WTC11 (cell line): ENCODE measurements around the gene PNRC1. TPM values are rescaled to one million over a fixed set of nuclear protein-coding genes. Genes with fewer than 3 reads are reported as not detected.
A peak's percentile ranks its signal among the peaks of the same experiment; 100 is the strongest.

Experiments
- ATAC-seq: fragments of 200-7000 bp; cut with Tn5 transposase; 2 replicates; pipeline ENCODE4 v1.10.0; 2021; ENCODE audit warnings: mild to moderate bottlenecking, moderate library complexity
- CTCF ChIA-PET: fragments of 300-600 bp; sonication (Branson Sonifier 250); formaldehyde crosslinking; loops from one replicate; lab custom pipeline; 2021; ENCODE audit warnings: antibody characterized with exemption; lab: Charles Lee
- POLR2A ChIA-PET: fragments of 350-600 bp; sonication (Branson Sonifier 250); formaldehyde crosslinking; loops from one replicate; lab custom pipeline; 2021; ENCODE audit warnings: antibody characterized with exemption; lab: Charles Lee
- DNase-seq: peaks from one replicate; pipeline ENCODE4 v3.0.0; 2021; ENCODE audit warnings: low spot score
- H3K27ac Mint-ChIP-seq: 2 replicates; pipeline ENCODE4 v1.8.0; 2021; ENCODE audit warnings: mixed read lengths
- H3K27me3 Mint-ChIP-seq: 2 replicates; pipeline ENCODE4 v1.8.0; 2021; ENCODE audit warnings: low read depth, mild to moderate bottlenecking, moderate library complexity, mixed read lengths
- H3K36me3 Mint-ChIP-seq: 2 replicates; pipeline ENCODE4 v1.8.0; 2021; ENCODE audit warnings: mixed read lengths
- H3K4me1 Mint-ChIP-seq: 2 replicates; pipeline ENCODE4 v1.8.0; 2022; ENCODE audit warnings: mixed read lengths
- H3K4me3 Mint-ChIP-seq: 2 replicates; pipeline ENCODE4 v1.8.0; 2021; ENCODE audit warnings: mild to moderate bottlenecking, moderate library complexity, mixed read lengths
- H3K9me3 Mint-ChIP-seq: 2 replicates; pipeline ENCODE4 v1.8.0; 2021; ENCODE audit warnings: mixed read lengths
- AR ChIP-seq: fragments of 250-450 bp; sonication (Bioruptor Pico); IDR thresholded peaks from 2 replicates; pipeline ENCODE4 v1.9.0; 2021; ENCODE audit warnings: mild to moderate bottlenecking
- CBFB ChIP-seq: sonication (generic); formaldehyde crosslinking; IDR thresholded peaks from 2 replicates; pipeline ENCODE4 v1.8.1; 2022; ENCODE audit warnings: mild to moderate bottlenecking, low read depth, missing genetic modification reagents
- CREB1 ChIP-seq: sonication (generic); formaldehyde crosslinking; IDR thresholded peaks from 2 replicates; pipeline ENCODE4 v1.8.0; 2023; ENCODE audit warnings: mild to moderate bottlenecking, missing genetic modification reagents
- CREM ChIP-seq: sonication (generic); formaldehyde crosslinking; IDR thresholded peaks from 2 replicates; pipeline ENCODE4 v1.8.1; 2022; ENCODE audit warnings: mild to moderate bottlenecking, missing genetic modification reagents, moderate library complexity
- E2F1 ChIP-seq: sonication (generic); formaldehyde crosslinking; IDR thresholded peaks from 2 replicates; pipeline ENCODE4 v1.8.0; 2022; ENCODE audit warnings: mild to moderate bottlenecking, missing genetic modification reagents
- E2F5 ChIP-seq: sonication (generic); formaldehyde crosslinking; IDR thresholded peaks from 2 replicates; pipeline ENCODE4 v1.8.1; 2022; ENCODE audit warnings: mild to moderate bottlenecking, moderate library complexity, missing genetic modification reagents
- ETV6 ChIP-seq: sonication (generic); formaldehyde crosslinking; IDR thresholded peaks from 2 replicates; pipeline ENCODE4 v1.8.1; 2022; ENCODE audit warnings: mild to moderate bottlenecking, missing genetic modification reagents
- GABPB1 ChIP-seq: sonication (generic); formaldehyde crosslinking; IDR thresholded peaks from 2 replicates; pipeline ENCODE4 v1.8.1; 2023; ENCODE audit warnings: mild to moderate bottlenecking, missing genetic modification reagents
- IRF1 ChIP-seq: sonication (generic); formaldehyde crosslinking; IDR thresholded peaks from 2 replicates; pipeline ENCODE4 v1.8.0; 2023; ENCODE audit warnings: missing genetic modification reagents
- JUN ChIP-seq: sonication (generic); formaldehyde crosslinking; IDR thresholded peaks from 2 replicates; pipeline ENCODE4 v1.8.0; 2023; ENCODE audit warnings: mild to moderate bottlenecking, missing genetic modification reagents
- MAX ChIP-seq: sonication (generic); formaldehyde crosslinking; IDR thresholded peaks from 2 replicates; pipeline ENCODE4 v1.8.0; 2022; ENCODE audit warnings: mild to moderate bottlenecking, missing genetic modification reagents
- MYBL2 ChIP-seq: sonication (generic); formaldehyde crosslinking; IDR thresholded peaks from 2 replicates; pipeline ENCODE4 v1.8.1; 2023; ENCODE audit warnings: mild to moderate bottlenecking, moderate library complexity, missing genetic modification reagents
- NFYB ChIP-seq: sonication (generic); formaldehyde crosslinking; conservative IDR thresholded peaks from 2 replicates; pipeline ENCODE4 v1.8.0; 2022; ENCODE audit warnings: low read depth, missing genetic modification reagents
- NR2C2 ChIP-seq: sonication (generic); formaldehyde crosslinking; IDR thresholded peaks from 2 replicates; pipeline ENCODE4 v1.8.0; 2022; ENCODE audit warnings: mild to moderate bottlenecking, missing genetic modification reagents
- PRRX2 ChIP-seq: fragments of 250-450 bp; sonication (Bioruptor Pico); IDR thresholded peaks from 2 replicates; pipeline ENCODE4 v1.8.0; 2021; ENCODE audit warnings: mild to moderate bottlenecking
- TCF7 ChIP-seq: sonication (generic); formaldehyde crosslinking; IDR thresholded peaks from 2 replicates; pipeline ENCODE4 v1.8.0; 2022; ENCODE audit warnings: mild to moderate bottlenecking, low read depth, missing genetic modification reagents, moderate library complexity
- USF1 ChIP-seq: sonication (generic); formaldehyde crosslinking; IDR thresholded peaks from 2 replicates; pipeline ENCODE4 v1.8.0; 2022; ENCODE audit warnings: mild to moderate bottlenecking, missing genetic modification reagents
- USF2 ChIP-seq: sonication (generic); formaldehyde crosslinking; IDR thresholded peaks from 2 replicates; pipeline ENCODE4 v1.8.1; 2023; ENCODE audit warnings: mild to moderate bottlenecking, missing genetic modification reagents, moderate library complexity
- ZBTB21 ChIP-seq: sonication (generic); formaldehyde crosslinking; IDR thresholded peaks from 2 replicates; pipeline ENCODE4 v1.8.1; 2023; ENCODE audit warnings: mild to moderate bottlenecking, missing genetic modification reagents, borderline replicate concordance
- ZNF263 ChIP-seq: sonication (generic); formaldehyde crosslinking; IDR thresholded peaks from 2 replicates; pipeline ENCODE4 v1.8.1; 2022; ENCODE audit warnings: low read depth, mild to moderate bottlenecking, moderate library complexity, missing genetic modification reagents
- ZNF317 ChIP-seq: sonication (generic); formaldehyde crosslinking; IDR thresholded peaks from 2 replicates; pipeline ENCODE4 v1.8.1; 2023; ENCODE audit warnings: low read depth, mild to moderate bottlenecking, moderate library complexity, missing genetic modification reagents, borderline replicate concordance
- ZNF423 ChIP-seq: fragments of 250-450 bp; sonication (Bioruptor Pico); IDR thresholded peaks from 2 replicates; pipeline ENCODE4 v2.1.2; 2022; ENCODE audit warnings: mild to moderate bottlenecking, moderate library complexity
- total RNA-seq: library from RNA; stranded (reverse); gene quantifications from 3 replicates; pipeline ENCODE4 v1.2.3, GENCODE V29; 2021

Gene PNRC1
- total RNA-seq, 1 experiment from 2014 or later, result 39.0 TPM

GRCh38 chr6:89079511-89080234 lies 878 bp upstream of the PNRC1 start (continued):
- TF ChIP-seq USF2 (CRISPR knock-in tag) (no peak), ZNF423 (CRISPR knock-in tag) (no peak)

- Mint-ChIP-seq H3K9me3 (no peaks in the 10 kb centered on the region), H3K27ac (peak overlapping the region; percentile 99; the same call in 1 of the 2 replicates), H3K27me3 (peaks cover 7% of the 10 kb centered on the region), H3K4me1 (peaks cover 48% of the 10 kb centered on the region), H3K4me3 (peak overlapping the region; percentile 93), H3K36me3 (peaks cover 11% of the 10 kb centered on the region)
- TF ChIP-seq PRRX2, result 0 out of 2 replicates have a peak, but pooled peaks have one; percentile 26
- TF ChIP-seq AR (CRISPR knock-in tag), result no peak
- DNase-seq (no peak), ATAC-seq (peak; percentile 8)
- ChIA-PET CTCF (interaction anchor here (0.7 to 2.2 kb wide), 11 partner anchors 9 to 292 kb away, joined by 3 to 31 read pairs (median 4); no protein-coding TSS in a partner anchor), POLR2A (interaction anchor here (0.8 to 1.9 kb wide), 6 partner anchors 65 to 291 kb away, joined by 3 to 12 read pairs (median 6); partner anchors contain the start of genes PM20D2 and RNGTT)
These were observed 525 bp downstream of the PNRC1 start for GRCh38 chr6:89081129-89081422.

GRCh38 chr6:89081423-89082322 lies 1.1 kb downstream of the PNRC1 start:
- POLR2A ChIA-PET, result no interaction called here
- ATAC-seq (peak; percentile 44), DNase-seq (peak; percentile 90)
- Mint-ChIP-seq H3K27ac (peak overlapping the region; percentile 98), H3K9me3 (no peaks in the 10 kb centered on the region), H3K4me1 (peaks cover 48% of the 10 kb centered on the region), H3K4me3 (peak overlapping the region; percentile 83), H3K36me3 (peaks cover 11% of the 10 kb centered on the region), H3K27me3 (peaks cover 7% of the 10 kb centered on the region)
- CTCF ChIA-PET, result interaction anchor here (1.4 to 1.5 kb wide), 2 partner anchors 8 to 99 kb away, joined by 4 read pairs; no protein-coding TSS in a partner anchor
- TF ChIP-seq E2F5 (CRISPR knock-in tag) (peak; percentile 51; the same call in 1 of the 2 replicates), USF1 (CRISPR knock-in tag) (peak; percentile 40; the same call in 1 of the 2 replicates), CBFB (CRISPR knock-in tag) (peak; percentile 49; the same call in 1 of the 2 replicates), ZNF263 (CRISPR knock-in tag) (no peak), CREB1 (CRISPR knock-in tag) (peak; percentile 67; the same call in 1 of the 2 replicates), E2F1 (CRISPR knock-in tag) (0 out of 2 replicates have a peak, but pooled peaks have one; percentile 54), ZBTB21 (CRISPR knock-in tag) (0 out of 2 replicates have a peak, but pooled peaks have one; percentile 77), CREM (CRISPR knock-in tag) (peak; percentile 83; the same call in 1 of the 2 replicates), TCF7 (CRISPR knock-in tag) (no peak), IRF1 (CRISPR knock-in tag) (0 out of 2 replicates have a peak, but pooled peaks have one; percentile 16), MAX (CRISPR knock-in tag) (peak; percentile 71; the same call in 1 of the 2 replicates), ETV6 (0 out of 2 replicates have a peak, but pooled peaks have one; percentile 32), MYBL2 (CRISPR knock-in tag) (peak; percentile 67; the same call in 1 of the 2 replicates), JUN (CRISPR knock-in tag) (0 out of 2 replicates have a peak, but pooled peaks have one; percentile 9), NR2C2 (CRISPR knock-in tag) (0 out of 2 replicates have a peak, but pooled peaks have one; percentile 21), ZNF317 (CRISPR knock-in tag) (peak; percentile 25; the same call in 1 of the 2 replicates), NFYB (CRISPR knock-in tag) (peak; percentile 71), GABPB1 (CRISPR knock-in tag) (0 out of 2 replicates have a peak, but pooled peaks have one; percentile 48)
